Mesenchymal stem cell (in vitro differentiated cells and primary cell): Measurements from ENCODE around the gene PARD3B.

Source experiments
- DNase-seq: peaks from one replicate; pipeline ENCODE4 v3.0.0-alpha.2; 2013
- H2AFZ ChIP-seq: one replicate; pipeline ENCODE4 v1.6.1; 2013; ENCODE audit warnings: low read depth, mild to moderate bottlenecking, control low read depth, inconsistent platforms, low read length, moderate library complexity
- H2AK5ac ChIP-seq: 2 replicates; pipeline ENCODE4 v1.6.1; 2013; ENCODE audit warnings: low read length, moderate library complexity, mild to moderate bottlenecking, inconsistent platforms; ENCODE audit not compliant: severe bottlenecking
- H2BK120ac ChIP-seq: one replicate; pipeline ENCODE4 v1.6.1; 2013; ENCODE audit warnings: low read depth, mild to moderate bottlenecking, inconsistent platforms, low read length, moderate library complexity
- H2BK12ac ChIP-seq, 2 experiments: one replicate each; pipeline ENCODE4 v1.6.1; 2013; ENCODE audit warnings: inconsistent platforms in 2 of 2, low read length in 2 of 2, mild to moderate bottlenecking in 2 of 2, moderate library complexity in 2 of 2, control low read depth in 1 of 2
- H2BK15ac ChIP-seq: one replicate; pipeline ENCODE4 v1.6.1; 2013; ENCODE audit warnings: mild to moderate bottlenecking, low read depth, inconsistent platforms; ENCODE audit not compliant: poor library complexity, severe bottlenecking
- H2BK5ac ChIP-seq: 2 replicates; pipeline ENCODE4 v1.6.1; 2013; ENCODE audit warnings: low read depth, mild to moderate bottlenecking, low read length, control low read depth, inconsistent platforms; ENCODE audit not compliant: poor library complexity, severe bottlenecking
- H3K14ac ChIP-seq, 2 experiments: one replicate each; pipeline ENCODE4 v1.6.1; 2013; ENCODE audit warnings: inconsistent platforms in 2 of 2, low read length in 2 of 2, control low read depth in 1 of 2, mild to moderate bottlenecking in 1 of 2, moderate library complexity in 1 of 2
- H3K18ac ChIP-seq, 2 experiments: one replicate each; pipeline ENCODE4 v1.6.1; 2013; ENCODE audit warnings: inconsistent platforms in 2 of 2, low read length in 2 of 2, control low read depth in 1 of 2, low read depth in 1 of 2, mild to moderate bottlenecking in 1 of 2
- H3K23ac ChIP-seq, 2 experiments: one replicate each; pipeline ENCODE4 v1.6.1; 2013; ENCODE audit warnings: inconsistent platforms in 2 of 2, low read length in 2 of 2, mild to moderate bottlenecking in 2 of 2, moderate library complexity in 2 of 2, control low read depth in 1 of 2
- H3K27ac ChIP-seq: 2 replicates; pipeline ENCODE4 v1.5.1; 2013; ENCODE audit warnings: mild to moderate bottlenecking, moderate library complexity, low read length, control low read depth, inconsistent platforms; ENCODE audit not compliant: poor library complexity, severe bottlenecking
- H3K27me3 ChIP-seq, 2 experiments: 2 replicates each; pipeline versions ENCODE4 v1.6.1 to v1.7.0; 2013; ENCODE audit warnings: low read length in 2 of 2, mild to moderate bottlenecking in 2 of 2, moderate library complexity in 2 of 2, control low read depth in 1 of 2, inconsistent platforms in 1 of 2; ENCODE audit not compliant: control insufficient read depth in 1 of 2, insufficient read depth in 1 of 2
- H3K36me3 ChIP-seq, 2 experiments: 2 replicates each; pipeline versions ENCODE4 v1.6.1 to v1.7.0; 2013; ENCODE audit warnings: low read length in 2 of 2, control low read depth in 1 of 2, inconsistent platforms in 1 of 2, low read depth in 1 of 2, mild to moderate bottlenecking in 1 of 2; ENCODE audit not compliant: insufficient read depth in 2 of 2, control insufficient read depth in 1 of 2
- H3K4ac ChIP-seq, 2 experiments: one replicate each; pipeline ENCODE4 v1.6.1; 2013; ENCODE audit warnings: inconsistent platforms in 2 of 2, low read length in 2 of 2, mild to moderate bottlenecking in 2 of 2, moderate library complexity in 2 of 2, control low read depth in 1 of 2, low read depth in 1 of 2
- H3K4me1 ChIP-seq: 2 replicates; pipeline ENCODE4 v1.6.1; 2013; ENCODE audit warnings: low read depth, low read length, control low read depth; ENCODE audit not compliant: control insufficient read depth, insufficient read depth
- H3K4me2 ChIP-seq: 2 replicates; pipeline ENCODE4 v1.6.1; 2013; ENCODE audit warnings: low read length, mild to moderate bottlenecking, inconsistent platforms; ENCODE audit not compliant: poor library complexity, severe bottlenecking
- H3K4me3 ChIP-seq, 2 experiments: 2 replicates each; pipeline versions ENCODE4 v1.5.1 to v1.7.0; 2013; ENCODE audit warnings: low read length in 2 of 2, mild to moderate bottlenecking in 2 of 2, control low read depth in 1 of 2, low read depth in 1 of 2; ENCODE audit not compliant: insufficient read depth in 1 of 2
- H3K79me1 ChIP-seq: replicated peaks from 2 replicates; pipeline ENCODE4 v1.6.1; 2013; ENCODE audit warnings: mild to moderate bottlenecking, control low read depth, low read length, inconsistent platforms; ENCODE audit not compliant: poor library complexity, severe bottlenecking
- H3K9ac ChIP-seq: 2 replicates; pipeline ENCODE4 v1.7.0; 2013; ENCODE audit warnings: mild to moderate bottlenecking, low read length, moderate library complexity
- H3K9me3 ChIP-seq: 2 replicates; pipeline ENCODE4 v1.7.0; 2013; ENCODE audit warnings: mild to moderate bottlenecking, low read length; ENCODE audit not compliant: control insufficient read depth
- H4K8ac ChIP-seq: one replicate; pipeline ENCODE4 v1.6.1; 2013; ENCODE audit warnings: inconsistent platforms, mild to moderate bottlenecking, low read length, moderate library complexity
- H4K91ac ChIP-seq: one replicate; pipeline ENCODE4 v1.6.1; 2013; ENCODE audit warnings: mild to moderate bottlenecking, low read length, inconsistent platforms
- WGBS: methylation state at CpG from one replicate; pipeline ENCODE4 v1.1.7; 2013; ENCODE audit warnings: mixed read lengths; 5-methylcytosine and 5-hydroxymethylcytosine counted together

Gene PARD3B

DNA sequence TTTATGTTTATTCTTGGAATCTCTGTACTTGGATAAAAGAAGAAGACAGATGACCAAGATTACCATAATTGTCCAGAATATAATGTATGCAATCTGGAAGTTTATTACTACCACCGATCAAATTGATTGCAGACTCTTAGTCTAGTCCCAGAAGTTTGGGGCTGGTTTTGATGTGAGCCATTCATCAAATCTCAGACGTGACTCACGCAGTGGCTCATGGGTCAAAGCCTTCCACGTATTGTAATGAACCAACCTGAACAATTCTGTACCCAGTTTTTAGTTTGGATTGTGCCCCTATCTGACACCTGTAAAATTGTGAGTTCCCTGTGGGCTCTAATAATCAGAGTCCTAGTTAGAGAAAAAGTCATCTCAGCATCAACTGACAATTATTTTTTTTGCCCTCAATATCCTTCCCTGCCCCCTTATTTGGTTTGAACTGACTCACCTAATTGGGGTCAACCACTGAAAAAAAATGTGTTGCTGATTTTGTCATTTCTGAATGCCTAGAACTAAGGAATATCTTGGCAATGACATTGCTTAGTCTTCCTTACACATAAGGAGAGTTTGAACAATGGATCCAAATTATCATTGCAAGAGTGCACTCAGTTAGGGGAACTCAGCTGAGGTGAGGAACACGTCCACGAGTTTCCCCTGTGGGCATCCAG is 917.5 kb downstream of the PARD3B start:
- Histone ChIP-seq H3K79me1 (no peaks in the 10 kb centered on the region), H3K27me3 (no peaks in the 10 kb centered on the region), H2BK120ac (no peak overlapping the region), H3K14ac (no peak overlapping the region), H3K18ac (no peak overlapping the region), H3K36me3 (no peaks in the 10 kb centered on the region), H2AK5ac (no peak overlapping the region), H3K9me3 (no peaks in the 10 kb centered on the region), H3K4me1 (no peaks in the 10 kb centered on the region), H2BK12ac (no peak overlapping the region), H3K27ac (no peak overlapping the region), H2BK5ac (no peak overlapping the region), H2AFZ (no peak overlapping the region), H4K8ac (no peak overlapping the region), H3K4me3 (no peak overlapping the region), H3K23ac (no peak overlapping the region), H3K4ac (no peak overlapping the region), H4K91ac (no peak overlapping the region), H3K4me2 (no peak overlapping the region), H2BK15ac (no peak overlapping the region), H3K9ac (no peak overlapping the region)
- DNase-seq, result no peak
- WGBS, result 90% methylated on average over 6 of the region's 6 CpGs

DNA sequence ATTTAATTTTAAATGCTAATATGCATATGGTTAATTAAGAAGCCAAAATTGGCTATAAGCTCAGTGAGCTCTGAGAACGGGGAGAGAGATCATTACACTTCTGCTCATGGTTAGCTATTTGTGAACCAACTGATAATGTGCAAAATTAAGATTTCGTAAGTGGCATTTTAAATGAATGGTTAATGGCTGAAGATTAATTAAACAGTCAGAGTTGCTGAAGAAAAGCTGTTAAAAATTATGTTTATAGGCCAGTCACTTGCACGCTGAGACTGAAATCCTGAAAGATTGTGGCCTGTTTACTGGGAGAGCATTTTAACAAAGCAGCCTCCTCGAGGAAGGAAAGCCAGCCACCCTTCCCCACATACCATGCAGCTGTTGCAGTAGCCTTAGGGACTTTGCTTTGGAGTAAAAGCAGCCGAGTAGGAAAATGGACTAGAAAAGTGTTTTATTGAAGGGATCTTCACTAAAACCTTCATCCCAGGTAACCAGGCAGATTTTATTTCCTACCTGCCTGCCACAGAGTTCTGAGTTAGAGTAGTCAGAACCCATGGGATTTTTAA is 918.3 kb downstream of the PARD3B start:
- H3K23ac ChIP-seq, result no peak overlapping the region
- no peak overlapping the region for H2BK15ac ChIP-seq
- H3K4me3 ChIP-seq, result no peak overlapping the region
- H3K18ac ChIP-seq, result no peak overlapping the region
- H3K36me3 ChIP-seq, result no peaks in the 10 kb centered on the region
- no peak overlapping the region for H3K4me2 ChIP-seq
- 93% methylated on average over 3 of the region's 5 CpGs for whole genome bisulfite sequencing
- no peaks in the 10 kb centered on the region for H3K4me1 ChIP-seq
- no peak overlapping the region for H3K27ac ChIP-seq
- H2BK120ac ChIP-seq, result no peak overlapping the region
- no peak overlapping the region for H2AK5ac ChIP-seq
- H2BK12ac ChIP-seq, result no peak overlapping the region
- no peak overlapping the region for H2AFZ ChIP-seq
- H2BK5ac ChIP-seq, result no peak overlapping the region
- H3K27me3 ChIP-seq, result no peaks in the 10 kb centered on the region
- no peak overlapping the region for H3K14ac ChIP-seq
- no peak overlapping the region for H4K8ac ChIP-seq
- no peak overlapping the region for H4K91ac ChIP-seq
- H3K9me3 ChIP-seq, result no peaks in the 10 kb centered on the region
- DNase-seq, result no peak
- H3K9ac ChIP-seq, result no peak overlapping the region
- no peaks in the 10 kb centered on the region for H3K79me1 ChIP-seq
- no peak overlapping the region for H3K4ac ChIP-seq

DNA sequence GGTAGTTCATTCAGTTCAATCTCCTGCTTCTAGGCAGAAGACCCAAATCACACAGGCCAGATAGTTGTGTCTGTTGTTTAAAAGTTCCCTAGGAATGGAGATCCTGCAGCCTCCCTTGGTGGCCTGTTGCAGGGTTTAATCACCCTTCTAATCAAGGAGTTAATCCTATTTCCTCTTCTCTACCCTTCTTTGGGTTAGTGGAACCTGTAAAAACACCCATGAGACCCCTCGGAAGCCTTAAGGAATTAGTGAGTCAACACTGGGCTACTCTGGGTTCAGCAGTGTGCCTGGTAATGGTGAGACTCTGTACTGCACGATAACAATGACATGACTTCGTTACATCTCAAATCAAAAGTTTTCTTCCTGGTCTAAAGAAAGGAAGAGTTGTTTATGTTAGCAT is 919.4 kb downstream of the PARD3B start:
- H3K23ac ChIP-seq, result no peak overlapping the region
- no peak overlapping the region for H2AK5ac ChIP-seq
- H3K79me1 ChIP-seq, result no peaks in the 10 kb centered on the region
- DNase-seq, result no peak
- WGBS, result 13% methylated on average over 1 of the region's 3 CpGs
- H4K91ac ChIP-seq, result no peak overlapping the region
- no peak overlapping the region for H2BK12ac ChIP-seq
- H3K9ac ChIP-seq, result no peak overlapping the region
- no peaks in the 10 kb centered on the region for H3K4me1 ChIP-seq
- no peaks in the 10 kb centered on the region for H3K9me3 ChIP-seq
- H3K27me3 ChIP-seq, result no peaks in the 10 kb centered on the region
- H2BK15ac ChIP-seq, result no peak overlapping the region
- no peak overlapping the region for H3K4me2 ChIP-seq
- H4K8ac ChIP-seq, result no peak overlapping the region
- no peak overlapping the region for H3K14ac ChIP-seq
- H3K18ac ChIP-seq, result no peak overlapping the region
- no peak overlapping the region for H2AFZ ChIP-seq
- no peak overlapping the region for H3K4ac ChIP-seq
- no peak overlapping the region for H3K4me3 ChIP-seq
- no peak overlapping the region for H2BK120ac ChIP-seq
- no peak overlapping the region for H2BK5ac ChIP-seq
- H3K36me3 ChIP-seq, result no peaks in the 10 kb centered on the region
- H3K27ac ChIP-seq, result no peak overlapping the region

DNA sequence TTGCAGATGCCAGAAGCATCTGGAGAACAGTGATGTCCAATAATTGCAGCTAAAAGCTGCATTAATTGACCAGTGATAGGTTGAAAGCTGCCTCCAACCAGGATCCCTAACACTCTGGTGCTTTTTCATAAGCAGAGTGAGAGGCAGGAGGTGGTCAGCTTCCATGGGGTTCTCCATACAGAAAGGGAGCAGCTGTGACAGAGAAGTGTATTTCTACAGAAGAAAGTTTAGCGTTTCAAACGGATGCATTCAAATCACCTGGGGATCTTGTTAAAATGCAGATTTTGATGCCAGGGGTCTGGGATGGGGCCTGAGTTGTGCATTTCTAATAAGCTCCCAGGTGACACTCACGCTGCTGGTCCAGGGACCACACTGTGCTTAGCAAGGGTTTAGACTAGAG is 920.5 kb downstream of the PARD3B start:
- no peaks in the 10 kb centered on the region for H3K27me3 ChIP-seq
- no peak overlapping the region for H3K4ac ChIP-seq
- no peak overlapping the region for H4K8ac ChIP-seq
- H3K14ac ChIP-seq, result no peak overlapping the region
- no peak overlapping the region for H4K91ac ChIP-seq
- H3K9me3 ChIP-seq, result no peaks in the 10 kb centered on the region
- no peaks in the 10 kb centered on the region for H3K36me3 ChIP-seq
- H2BK5ac ChIP-seq, result no peak overlapping the region
- no peak overlapping the region for H2BK12ac ChIP-seq
- no peak overlapping the region for H3K23ac ChIP-seq
- H2BK15ac ChIP-seq, result no peak overlapping the region
- no peak overlapping the region for H3K18ac ChIP-seq
- H3K4me2 ChIP-seq, result no peak overlapping the region
- H3K79me1 ChIP-seq, result no peaks in the 10 kb centered on the region
- H2BK120ac ChIP-seq, result no peak overlapping the region
- 41% methylated on average over 2 of the region's 3 CpGs for WGBS
- no peak overlapping the region for H2AK5ac ChIP-seq
- no peak overlapping the region for H3K27ac ChIP-seq
- no peak overlapping the region for H3K9ac ChIP-seq
- no peaks in the 10 kb centered on the region for H3K4me1 ChIP-seq
- DNase-seq, result no peak
- no peak overlapping the region for H3K4me3 ChIP-seq
- no peak overlapping the region for H2AFZ ChIP-seq
